K562 (cell line): ENCODE results near the gene SENP7. TPM values are rescaled to one million over a fixed set of nuclear protein-coding genes. Genes with fewer than 3 reads are reported as not detected.

ENCODE experiments used
- ATAC-seq: fragments of 200-7000 bp; cut with Tn5 transposase; 3 replicates; pipeline ENCODE4 v1.9.1; 2020; ENCODE audit warnings: moderate library complexity
- BruUV-seq: library from RNA; stranded (reverse); fragments of 400-500 nt; replicated peaks from 2 replicates; lab custom pipeline; 2021; lab: Mats Ljungman, UMichigan
- CTCF ChIA-PET: fragments of 300-600 bp; formaldehyde crosslinking; extraction: SDS; loops from one replicate; lab custom pipeline; 2021; ENCODE audit warnings: low intra/inter-chr PET ratio; lab: Yijun Ruan, JAX
- POLR2A ChIA-PET: fragments of 300-600, 350-650 bp; sonication (Branson Sonifier 250); formaldehyde crosslinking; extraction: SDS; loops from one replicate; lab custom pipeline; 2021; ENCODE audit warnings: antibody characterized with exemption, inconsistent platforms; lab: Yijun Ruan, JAX
- DNase-seq, 4 experiments: peaks; one replicate each; pipeline versions ENCODE4 v3.0.0 to v3.0.0-alpha.2; 2011 to 2018; ENCODE audit warnings: low spot score in 3 of 4, mixed read lengths in 3 of 4; ENCODE audit errors: extremely low read depth in 1 of 4
- FAIRE-seq: peaks from 2 replicates; lab custom pipeline; 2011; peaks lifted over from hg19 to GRCh38; lab: Jason Lieb, UNC
- H2AFZ ChIP-seq: 2 replicates; pipeline ENCODE4 v1.6.0; 2011; ENCODE audit warnings: low read depth, low read length, control low read depth, inconsistent platforms
- H3K27ac ChIP-seq: fragments of 200-600 bp; 3 replicates; pipeline ENCODE4 v1.8.0; 2011; ENCODE audit warnings: low read depth, mild to moderate bottlenecking, control low read depth, inconsistent platforms, low read length, moderate library complexity, mixed read lengths; ENCODE audit errors: extremely low read depth
- H3K27me3 ChIP-seq, 2 experiments: fragments of 300-600 bp in 1 of 2; 2 replicates in 1 of 2; 3 replicates in 1 of 2; pipeline versions ENCODE4 v1.6.0 to v1.8.0; 2011; ENCODE audit warnings: inconsistent platforms in 2 of 2, low read length in 2 of 2, mild to moderate bottlenecking in 1 of 2, mixed read lengths in 1 of 2, moderate library complexity in 1 of 2; ENCODE audit not compliant: control insufficient read depth in 2 of 2, insufficient read depth in 2 of 2
- H3K36me3 ChIP-seq: fragments of 300-600 bp; 3 replicates; pipeline ENCODE4 v1.8.0; 2011; ENCODE audit warnings: mild to moderate bottlenecking, low read length, inconsistent platforms; ENCODE audit not compliant: control insufficient read depth, insufficient read depth
- H3K4me1 ChIP-seq, 2 experiments: fragments of 200-600 bp in 1 of 2; replicated peaks in 1 of 2; 2 replicates in 1 of 2; 3 replicates in 1 of 2; pipeline versions ENCODE4 v1.5.1 to v1.8.0; 2011; ENCODE audit warnings: inconsistent platforms in 2 of 2, low read length in 2 of 2, mild to moderate bottlenecking in 1 of 2, mixed read lengths in 1 of 2, moderate library complexity in 1 of 2; ENCODE audit not compliant: control insufficient read depth in 2 of 2, insufficient read depth in 2 of 2
- H3K4me2 ChIP-seq: 2 replicates; pipeline ENCODE4 v1.6.1; 2011; ENCODE audit warnings: low read length, control low read depth, inconsistent platforms, mixed read lengths; ENCODE audit not compliant: insufficient read depth
- H3K4me3 ChIP-seq: fragments of 200-600 bp; sonication (generic), shearing (Covaris generic); 2 replicates; pipeline ENCODE4 v1.5.1; 2016; ENCODE audit warnings: control low read depth, inconsistent platforms
- H3K79me2 ChIP-seq: fragments of 200-600 bp; 3 replicates; pipeline ENCODE4 v1.8.0; 2011; ENCODE audit warnings: low read length, inconsistent platforms; ENCODE audit not compliant: control insufficient read depth, insufficient read depth
- H3K9ac ChIP-seq, 2 experiments: 2 replicates each; pipeline versions ENCODE4 v1.6.0 to v1.6.1; 2011; ENCODE audit warnings: low read depth in 2 of 2, low read length in 2 of 2, control low read depth in 1 of 2, inconsistent platforms in 1 of 2, mild to moderate bottlenecking in 1 of 2, mixed read lengths in 1 of 2; ENCODE audit not compliant: insufficient read depth in 1 of 2
- H3K9me1 ChIP-seq: one replicate; pipeline ENCODE4 v1.6.0; 2011; ENCODE audit warnings: inconsistent platforms, mild to moderate bottlenecking, low read length, moderate library complexity; ENCODE audit not compliant: control insufficient read depth, insufficient read depth
- H3K9me3 ChIP-seq: replicated peaks from 2 replicates; pipeline ENCODE4 v1.5.1; 2011; ENCODE audit warnings: low read depth, low read length, inconsistent platforms; ENCODE audit not compliant: control insufficient read depth, insufficient read depth
- H4K20me1 ChIP-seq: replicated peaks from 2 replicates; pipeline ENCODE4 v1.6.1; 2011; ENCODE audit warnings: low read length, inconsistent platforms, mixed read lengths; ENCODE audit not compliant: control insufficient read depth, insufficient read depth
- BCL6 ChIP-seq: fragments of 250-450 bp; sonication (Bioruptor Pico); IDR thresholded peaks from 2 replicates; pipeline ENCODE4 v1.4.0; 2020
- ESRRA ChIP-seq: fragments of 450-650 bp; IDR thresholded peaks from 2 replicates; pipeline ENCODE4 v1.6.1; 2014; ENCODE audit warnings: low read depth, mild to moderate bottlenecking, moderate library complexity, borderline replicate concordance
- FOXK2 ChIP-seq, 2 experiments: fragments of 450-650 bp; IDR thresholded peaks in 1 of 2; conservative IDR thresholded peaks in 1 of 2; 2 replicates each; pipeline ENCODE4 v1.6.1; 2016; ENCODE audit warnings: low read depth in 2 of 2, mild to moderate bottlenecking in 1 of 2
- HMGXB4 ChIP-seq: sonication (generic); formaldehyde crosslinking; IDR thresholded peaks from 2 replicates; pipeline ENCODE4 v1.8.1; 2023; ENCODE audit warnings: mild to moderate bottlenecking, missing genetic modification reagents
- MECOM ChIP-seq: fragments of 250-450 bp; sonication (Bioruptor Pico); IDR thresholded peaks from 2 replicates; pipeline ENCODE4 v1.8.0; 2022; ENCODE audit warnings: inconsistent platforms
- POLR2AphosphoS2 ChIP-seq: IDR thresholded peaks from 2 replicates; pipeline ENCODE4 v1.6.1; 2012; ENCODE audit warnings: low read length, improper control_type of control experiment
- SMARCA5 ChIP-seq: fragments of 450-650 bp; IDR thresholded peaks from 2 replicates; pipeline ENCODE4 v1.6.1; 2016
- ZNF354B ChIP-seq: fragments of 250-450 bp; sonication (Bioruptor Pico); IDR thresholded peaks from 2 replicates; pipeline ENCODE4 v1.4.0; 2020
- in situ Hi-C: fragments of 300-500 bp; cut with MboI; formaldehyde crosslinking; loops from 4 replicates; pipeline ENCODE4 v1.15.0; 2018; ENCODE audit warnings: inconsistent platforms, mixed read lengths
- intact Hi-C: fragments of 100-400 bp; cut with micrococcal nuclease; formaldehyde crosslinking; loops from 2 replicates; pipeline ENCODE4 v1.14.2; 2022
- polyA plus RNA-seq, 8 experiments: library from polyadenylated mRNA; depleted of rRNA in 4 of 8; stranded (reverse) in 5 of 8; unstranded in 3 of 8; fragments of >200 nt; fragmentation: Nextera tagmentation in 2 of 8; fragmentation: Illumina TruSeq in 1 of 8; extraction: Ambion mirVana in 2 of 8; extraction: Trizol in 1 of 8; gene quantifications; 2 replicates each; pipeline versions ENCODE4 v1.2.1 to v1.2.3, GENCODE V29; 2011 to 2014; ENCODE audit warnings: inconsistent platforms in 1 of 8, missing spikeins in 1 of 8
- total RNA-seq, 7 experiments: library from RNA; depleted of rRNA in 6 of 7; stranded (reverse); fragments of >200 nt in 6 of 7; fragmentation: Illumina TruSeq in 2 of 7; extraction: Trizol in 2 of 7; gene quantifications; 2 replicates each; pipeline versions ENCODE4 v1.2.1 to v1.2.3, GENCODE V29; 2011 to 2021; ENCODE audit warnings: low replicate concordance in 1 of 7
- TF ChIP-seq, protein P1 (sequence below): fragments of 200-800 bp; sonication (Bioruptor generic); IDR thresholded peaks from 2 replicates; pipeline ENCODE4 v1.6.1; 2017; ENCODE audit warnings: missing genetic modification characterization, missing compliant biosample characterization
- TF ChIP-seq, protein P2 (sequence below): fragments of 250-450 bp; sonication (Bioruptor Pico); IDR thresholded peaks from 2 replicates; pipeline ENCODE4 v1.8.0; 2021; ENCODE audit warnings: borderline replicate concordance, mild to moderate bottlenecking, moderate library complexity; ENCODE audit not compliant: poor library complexity, severe bottlenecking

Gene SENP7
- total and polyA plus RNA-seq, 9 of the 15 experiments (the other 6 are each of a cell fraction or from before 2014, with no cell fraction given): 4.1 to 21.9 (median 10.7) TPM

DNA sequence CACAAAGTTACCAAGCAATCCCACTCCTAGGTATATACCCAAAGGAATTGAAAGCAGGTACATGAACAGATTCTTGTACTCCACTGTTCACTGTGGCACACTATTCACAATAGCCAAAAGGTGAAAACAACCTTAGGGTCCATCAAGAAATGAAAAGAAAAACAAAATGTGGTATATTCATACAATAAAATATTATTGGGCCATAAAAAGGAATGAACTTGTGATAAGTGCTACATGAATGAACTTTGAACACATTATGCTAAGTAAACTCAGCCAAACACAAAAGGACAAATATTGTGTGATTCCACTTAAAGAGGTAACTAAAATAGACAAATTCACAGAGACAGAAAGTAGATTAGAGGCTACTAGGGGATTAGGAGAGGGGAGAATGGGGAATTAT, 137.4 kb downstream of the SENP7 start:
- intact Hi-C loops (loop anchor here (10.0 kb wide), 1 partner anchor 259 kb away; no protein-coding TSS in a partner anchor), in situ Hi-C loops (no loop called here)
- H3K27ac ChIP-seq: no peak overlapping the region
- POLR2A ChIA-PET: no interaction called here
- H3K4me1 ChIP-seq: no peaks in the 10 kb centered on the region
- H3K27me3 ChIP-seq: no peaks in the 10 kb centered on the region
- no peaks in the 10 kb centered on the region for H3K9me1 ChIP-seq
- TF ChIP-seq FOXK2 (conservative IDR thresholded peaks at IDR 0.05 in 1 of 2, IDR thresholded peaks at IDR 0.05 in 1 of 2; ENCODE audit: low read depth in 2 of 2) (no peak), ESRRA (no peak), SMARCA5 (no peak), ZNF354B (CRISPR knock-in tag) (no peak), POLR2AphosphoS2 (no peak), BCL6 (CRISPR knock-in tag) (no peak), MECOM (CRISPR knock-in tag) (no peak), HMGXB4 (CRISPR knock-in tag) (no peak)
- TF ChIP-seq, protein P1, sequence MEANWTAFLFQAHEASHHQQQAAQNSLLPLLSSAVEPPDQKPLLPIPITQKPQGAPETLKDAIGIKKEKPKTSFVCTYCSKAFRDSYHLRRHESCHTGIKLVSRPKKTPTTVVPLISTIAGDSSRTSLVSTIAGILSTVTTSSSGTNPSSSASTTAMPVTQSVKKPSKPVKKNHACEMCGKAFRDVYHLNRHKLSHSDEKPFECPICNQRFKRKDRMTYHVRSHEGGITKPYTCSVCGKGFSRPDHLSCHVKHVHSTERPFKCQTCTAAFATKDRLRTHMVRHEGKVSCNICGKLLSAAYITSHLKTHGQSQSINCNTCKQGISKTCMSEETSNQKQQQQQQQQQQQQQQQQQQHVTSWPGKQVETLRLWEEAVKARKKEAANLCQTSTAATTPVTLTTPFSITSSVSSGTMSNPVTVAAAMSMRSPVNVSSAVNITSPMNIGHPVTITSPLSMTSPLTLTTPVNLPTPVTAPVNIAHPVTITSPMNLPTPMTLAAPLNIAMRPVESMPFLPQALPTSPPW (CRISPR knock-in tag): no peak
- TF ChIP-seq, protein P2, sequence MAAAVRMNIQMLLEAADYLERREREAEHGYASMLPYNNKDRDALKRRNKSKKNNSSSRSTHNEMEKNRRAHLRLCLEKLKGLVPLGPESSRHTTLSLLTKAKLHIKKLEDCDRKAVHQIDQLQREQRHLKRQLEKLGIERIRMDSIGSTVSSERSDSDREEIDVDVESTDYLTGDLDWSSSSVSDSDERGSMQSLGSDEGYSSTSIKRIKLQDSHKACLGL (CRISPR knock-in tag): no peak
- no TSS peak for BruUV-seq
- CTCF ChIA-PET: no interaction called here
- H4K20me1 ChIP-seq: no peaks in the 10 kb centered on the region
- H3K9ac ChIP-seq: no peak overlapping the region
- H3K36me3 ChIP-seq: peaks cover 5% of the 10 kb centered on the region; the same call in 2 of the 3 replicates
- H3K4me3 ChIP-seq: no peak overlapping the region
- no peak for DNase-seq
- no peak overlapping the region for H3K4me2 ChIP-seq
- no peaks in the 10 kb centered on the region for H3K9me3 ChIP-seq
- H2AFZ ChIP-seq: no peak overlapping the region
- ATAC-seq: no peak
- H3K79me2 ChIP-seq: peaks cover 9% of the 10 kb centered on the region; the same call in 2 of the 3 replicates
- FAIRE-seq: no peak
